ENCODE measurements around the gene YJU2. TPM values are rescaled to one million over a fixed set of nuclear protein-coding genes. Genes with fewer than 3 reads are reported as not detected.
A peak's percentile ranks its signal among the peaks of the same experiment; 100 is the strongest.

Gene YJU2
- total RNA-seq, 1 donor: 17.0 TPM

DNA sequence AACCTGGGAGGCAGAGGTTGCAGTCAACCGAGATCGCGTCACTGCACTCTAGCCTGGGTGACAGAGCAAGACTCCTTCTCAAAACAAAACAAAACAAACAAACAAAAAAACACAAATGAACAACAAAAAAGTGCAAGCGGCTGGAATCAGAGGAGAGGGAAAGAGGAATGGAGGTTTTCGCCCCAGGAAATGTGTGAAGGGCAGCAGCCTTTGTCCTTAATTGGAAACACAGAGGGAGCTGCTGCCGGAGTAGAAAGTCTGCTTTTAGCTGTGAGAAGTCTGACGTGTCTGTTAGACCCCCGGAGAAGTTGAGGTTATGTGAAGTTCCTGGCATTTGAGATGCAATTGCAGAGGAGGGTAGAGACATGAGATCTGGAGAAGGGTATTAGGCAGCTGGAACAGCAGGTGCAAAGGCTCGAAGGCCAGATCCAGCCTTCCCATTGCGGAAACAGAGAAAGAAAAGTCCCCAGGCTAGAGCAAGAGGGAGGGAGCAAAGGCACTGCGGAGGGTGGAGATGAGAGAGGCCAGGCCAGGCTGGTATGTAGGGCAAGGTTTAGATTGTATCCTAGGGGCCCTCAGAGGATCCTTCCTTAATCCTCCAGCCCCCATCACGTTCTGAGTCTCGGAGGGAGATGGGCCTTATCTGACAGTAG, 54.8 kb downstream of the YJU2 start:
- no peak overlapping the region for H3K27ac ChIP-seq (ENCODE audit: low read depth, low read length)
- DNase-seq (ENCODE audit: insufficient read length, low spot score, missing footprints): peak; percentile 82
- no peaks in the 10 kb centered on the region for H3K79me2 ChIP-seq (ENCODE audit: insufficient read depth, low read length)
- H3K36me3 ChIP-seq (ENCODE audit: insufficient read depth, low read length): no peaks in the 10 kb centered on the region
- TF ChIP-seq, protein P1, sequence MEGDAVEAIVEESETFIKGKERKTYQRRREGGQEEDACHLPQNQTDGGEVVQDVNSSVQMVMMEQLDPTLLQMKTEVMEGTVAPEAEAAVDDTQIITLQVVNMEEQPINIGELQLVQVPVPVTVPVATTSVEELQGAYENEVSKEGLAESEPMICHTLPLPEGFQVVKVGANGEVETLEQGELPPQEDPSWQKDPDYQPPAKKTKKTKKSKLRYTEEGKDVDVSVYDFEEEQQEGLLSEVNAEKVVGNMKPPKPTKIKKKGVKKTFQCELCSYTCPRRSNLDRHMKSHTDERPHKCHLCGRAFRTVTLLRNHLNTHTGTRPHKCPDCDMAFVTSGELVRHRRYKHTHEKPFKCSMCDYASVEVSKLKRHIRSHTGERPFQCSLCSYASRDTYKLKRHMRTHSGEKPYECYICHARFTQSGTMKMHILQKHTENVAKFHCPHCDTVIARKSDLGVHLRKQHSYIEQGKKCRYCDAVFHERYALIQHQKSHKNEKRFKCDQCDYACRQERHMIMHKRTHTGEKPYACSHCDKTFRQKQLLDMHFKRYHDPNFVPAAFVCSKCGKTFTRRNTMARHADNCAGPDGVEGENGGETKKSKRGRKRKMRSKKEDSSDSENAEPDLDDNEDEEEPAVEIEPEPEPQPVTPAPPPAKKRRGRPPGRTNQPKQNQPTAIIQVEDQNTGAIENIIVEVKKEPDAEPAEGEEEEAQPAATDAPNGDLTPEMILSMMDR (IDR thresholded peaks at IDR 0.05; ENCODE audit: extremely low read depth, low read depth, low read length): no peak
- no peaks in the 10 kb centered on the region for H3K9me3 ChIP-seq (ENCODE audit: low read depth, low read length)
- no peaks in the 10 kb centered on the region for H4K20me1 ChIP-seq (ENCODE audit: insufficient read depth, low read length)
- no peaks in the 10 kb centered on the region for H3K4me1 ChIP-seq (ENCODE audit: insufficient read depth, low read length)
- no peak overlapping the region for H3K4me3 ChIP-seq (ENCODE audit: insufficient read depth, low read length)
- no peak overlapping the region for H3K4me2 ChIP-seq (ENCODE audit: insufficient read depth, low read length)
- H2AFZ ChIP-seq (ENCODE audit: low read length): no peak overlapping the region
- no peaks in the 10 kb centered on the region for H3K27me3 ChIP-seq (ENCODE audit: insufficient read depth, low read length)

DNA sequence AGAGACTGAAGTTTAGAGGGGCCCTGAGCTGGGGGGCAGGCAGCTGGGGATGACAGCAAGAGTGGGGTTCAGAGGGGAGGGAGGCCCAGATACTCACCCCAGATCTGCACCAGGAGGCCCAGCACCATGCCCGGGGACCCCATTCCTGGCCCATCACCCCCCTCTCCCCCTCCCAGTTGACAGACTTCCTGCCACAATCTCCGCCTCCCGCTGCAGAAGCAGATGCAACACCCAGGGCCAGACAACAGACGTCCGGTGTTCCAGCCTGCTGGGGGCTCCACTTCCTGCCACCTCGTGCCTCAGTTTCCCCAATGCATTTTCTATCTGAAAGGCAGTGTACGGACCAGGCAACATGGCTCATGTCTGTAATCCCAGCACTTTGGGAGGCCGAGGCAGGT, 55.4 kb downstream of the YJU2 start, which contains the start of gene TMIGD2:
Gene TMIGD2 (minus strand): TSS at position 147 of the 398 bp plus-strand sequence. CDS start 4 bp downstream, at position 143.
- TF ChIP-seq, protein P1 (IDR thresholded peaks at IDR 0.05; ENCODE audit: extremely low read depth, low read depth, low read length): no peak

DNA sequence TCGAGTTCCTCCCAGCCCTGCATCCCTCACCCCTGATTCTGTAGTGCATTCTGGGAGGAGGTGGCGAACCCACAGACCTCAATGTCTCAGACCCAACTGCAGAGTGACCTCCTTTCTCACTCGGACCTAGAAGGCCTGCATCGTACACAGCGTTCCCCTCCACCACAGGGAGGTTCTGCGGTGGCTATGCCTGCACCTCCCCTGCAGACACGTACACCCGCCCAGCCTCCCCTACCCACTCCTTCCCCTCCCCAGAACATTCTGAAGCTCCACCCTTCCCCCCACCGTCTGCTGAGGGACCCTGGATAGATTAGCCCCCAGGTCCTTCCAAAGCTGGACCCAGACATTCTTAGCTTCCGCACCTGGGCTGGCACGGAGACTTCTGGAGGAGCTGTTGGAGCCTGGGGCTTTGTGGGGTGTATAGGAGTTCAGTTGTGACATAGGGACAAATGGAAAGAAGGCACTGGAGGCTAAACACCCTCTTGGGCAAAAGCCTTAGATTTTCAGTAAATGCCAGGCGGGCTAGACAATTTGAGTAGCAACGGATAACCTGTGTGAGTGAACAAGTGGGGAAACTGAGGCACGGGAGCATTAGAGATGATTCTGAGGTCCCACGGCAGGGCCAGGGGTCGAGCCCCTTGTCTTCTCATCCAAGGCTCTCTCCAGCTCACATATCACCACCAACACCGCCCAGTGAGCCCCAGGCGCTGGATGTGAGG, 57.1 kb downstream of the YJU2 start:
- no peak for DNase-seq (ENCODE audit: insufficient read length, low spot score, missing footprints)
- H3K4me3 ChIP-seq (ENCODE audit: insufficient read depth, low read length): no peak overlapping the region
- no peaks in the 10 kb centered on the region for H3K4me1 ChIP-seq (ENCODE audit: insufficient read depth, low read length)
- no peaks in the 10 kb centered on the region for H3K9me3 ChIP-seq (ENCODE audit: low read depth, low read length)
- no peaks in the 10 kb centered on the region for H3K79me2 ChIP-seq (ENCODE audit: insufficient read depth, low read length)
- no peaks in the 10 kb centered on the region for H3K36me3 ChIP-seq (ENCODE audit: insufficient read depth, low read length)
- no peak overlapping the region for H2AFZ ChIP-seq (ENCODE audit: low read length)
- no peaks in the 10 kb centered on the region for H3K27me3 ChIP-seq (ENCODE audit: insufficient read depth, low read length)
- H3K27ac ChIP-seq (ENCODE audit: low read depth, low read length): no peak overlapping the region
- TF ChIP-seq, protein P1 (IDR thresholded peaks at IDR 0.05; ENCODE audit: extremely low read depth, low read depth, low read length): no peak
- H3K4me2 ChIP-seq (ENCODE audit: insufficient read depth, low read length): no peak overlapping the region
- no peaks in the 10 kb centered on the region for H4K20me1 ChIP-seq (ENCODE audit: insufficient read depth, low read length)

More for the DNA sequence above, 55.4 kb downstream of the YJU2 start, which contains the start of gene TMIGD2:
- no peak within 1 kb of the TSS for H3K4me3 ChIP-seq (ENCODE audit: insufficient read depth, low read length)
- no peaks in the 10 kb centered on the region for H3K4me1 ChIP-seq (ENCODE audit: insufficient read depth, low read length)
- H3K27me3 ChIP-seq (ENCODE audit: insufficient read depth, low read length): no peaks in the 10 kb centered on the region
- no peak within 1 kb of the TSS for H3K4me2 ChIP-seq (ENCODE audit: insufficient read depth, low read length)
- no peak within 1 kb of the TSS for H3K27ac ChIP-seq (ENCODE audit: low read depth, low read length)
- H3K79me2 ChIP-seq (ENCODE audit: insufficient read depth, low read length): no peaks in the 10 kb centered on the region
- no peaks in the 10 kb centered on the region for H3K36me3 ChIP-seq (ENCODE audit: insufficient read depth, low read length)
- H3K9me3 ChIP-seq (ENCODE audit: low read depth, low read length): no peaks in the 10 kb centered on the region
- no peaks in the 10 kb centered on the region for H4K20me1 ChIP-seq (ENCODE audit: insufficient read depth, low read length)
- no peak for DNase-seq (ENCODE audit: insufficient read length, low spot score, missing footprints)
- H2AFZ ChIP-seq (ENCODE audit: low read length): no peak within 1 kb of the TSS
